Liver (tissue), 9 donors: ENCODE results near the gene IQCH. TPM values are rescaled to one million over a fixed set of nuclear protein-coding genes. Genes with fewer than 3 reads are reported as not detected.

Experiments
- DNase-seq: peaks from one replicate; pipeline ENCODE4 v3.0.0-alpha.2; 2017; ENCODE audit warnings: low spot score
- H3K27ac ChIP-seq, 2 donors: one replicate each; pipeline ENCODE4 v1.7.0; 2013; ENCODE audit warnings: inconsistent platforms in 2 of 2, low read length in 2 of 2, control low read depth in 1 of 2, low read depth in 1 of 2, mild to moderate bottlenecking in 1 of 2
- H3K27me3 ChIP-seq, 4 donors: one replicate each; pipeline versions ENCODE4 v1.6.1 to v1.7.0; 2013; ENCODE audit warnings: low read length in 3 of 4, inconsistent platforms in 1 of 4, mild to moderate bottlenecking in 1 of 4, moderate library complexity in 1 of 4; ENCODE audit not compliant: control insufficient read depth in 4 of 4, insufficient read depth in 4 of 4
- H3K36me3 ChIP-seq, 4 donors: one replicate each; pipeline versions ENCODE4 v1.6.1 to v1.7.0; 2013; ENCODE audit warnings: low read length in 3 of 4, mild to moderate bottlenecking in 3 of 4, low read depth in 1 of 4, moderate library complexity in 1 of 4; ENCODE audit not compliant: control insufficient read depth in 4 of 4, insufficient read depth in 3 of 4
- H3K4me1 ChIP-seq, 4 donors: one replicate each; pipeline versions ENCODE4 v1.6.1 to v1.7.0; 2013; ENCODE audit warnings: low read length in 3 of 4, mild to moderate bottlenecking in 3 of 4, moderate library complexity in 1 of 4; ENCODE audit not compliant: control insufficient read depth in 4 of 4, insufficient read depth in 4 of 4
- H3K4me3 ChIP-seq, 3 donors: one replicate each; pipeline versions ENCODE4 v1.6.1 to v1.7.0; 2013; ENCODE audit warnings: low read length in 3 of 3, control low read depth in 1 of 3, low read depth in 1 of 3, mild to moderate bottlenecking in 1 of 3
- H3K9ac ChIP-seq, 2 donors: one replicate each; pipeline ENCODE4 v1.7.0; 2013; ENCODE audit warnings: low read length in 2 of 2, mild to moderate bottlenecking in 2 of 2, moderate library complexity in 2 of 2, control low read depth in 1 of 2, low read depth in 1 of 2
- H3K9me3 ChIP-seq, 4 donors: one replicate each; pipeline versions ENCODE4 v1.6.1 to v1.7.0; 2013; ENCODE audit warnings: low read length in 3 of 4; ENCODE audit not compliant: control insufficient read depth in 4 of 4
- FOXA1 ChIP-seq: IDR thresholded peaks from 2 replicates; pipeline ENCODE4 v1.6.1; 2016; ENCODE audit warnings: antibody characterized with exemption
- FOXA2 ChIP-seq: IDR thresholded peaks from 2 replicates; pipeline ENCODE4 v1.6.1; 2016; ENCODE audit warnings: antibody characterized with exemption
- GABPA ChIP-seq, 2 donors: IDR thresholded peaks in 1 of 2; conservative IDR thresholded peaks in 1 of 2; 2 replicates each; pipeline ENCODE4 v1.6.1; 2016; ENCODE audit warnings: antibody characterized with exemption in 2 of 2, mild to moderate bottlenecking in 1 of 2, moderate library complexity in 1 of 2
- HNF4A ChIP-seq, 2 donors: conservative IDR thresholded peaks; 2 replicates each; pipeline ENCODE4 v1.6.1; 2016; ENCODE audit warnings: antibody characterized with exemption in 2 of 2, mild to moderate bottlenecking in 2 of 2
- HNF4G ChIP-seq: IDR thresholded peaks from 2 replicates; pipeline ENCODE4 v1.6.1; 2016; ENCODE audit warnings: antibody characterized with exemption
- JUND ChIP-seq, 2 donors: IDR thresholded peaks; 2 replicates each; pipeline ENCODE4 v1.6.1; 2016; ENCODE audit warnings: antibody characterized with exemption in 2 of 2
- NR2F2 ChIP-seq: IDR thresholded peaks from 2 replicates; pipeline ENCODE4 v1.6.1; 2016; ENCODE audit warnings: antibody characterized with exemption
- RAD21 ChIP-seq, 2 donors: IDR thresholded peaks; 2 replicates each; pipeline ENCODE4 v1.6.1; 2016; ENCODE audit warnings: antibody characterized with exemption in 2 of 2, mild to moderate bottlenecking in 2 of 2
- SP1 ChIP-seq: IDR thresholded peaks from 2 replicates; pipeline ENCODE4 v1.6.1; 2018; ENCODE audit warnings: antibody characterized with exemption, mild to moderate bottlenecking
- TAF1 ChIP-seq: conservative IDR thresholded peaks from 2 replicates; pipeline ENCODE4 v1.6.1; 2016; ENCODE audit warnings: antibody characterized with exemption, mild to moderate bottlenecking
- YY1 ChIP-seq: IDR thresholded peaks from 2 replicates; pipeline ENCODE4 v1.6.1; 2016; ENCODE audit warnings: antibody characterized with exemption, mild to moderate bottlenecking
- WGBS: extraction: QIAGEN DNeasy Blood & Tissue Kit; methylation state at CpG from one replicate; pipeline ENCODE4 v1.1.7; 2013; 5-methylcytosine and 5-hydroxymethylcytosine counted together
- polyA plus RNA-seq, 2 donors: library from polyadenylated mRNA; stranded (reverse) in 1 of 2; unstranded in 1 of 2; fragments of 200-250 nt in 1 of 2; fragments of >200 nt in 1 of 2; fragmentation: Nextera tagmentation in 1 of 2; extraction: Ambion mirVana in 1 of 2; gene quantifications; one replicate each; pipeline versions ENCODE4 v1.2.1 to v1.2.3, GENCODE V29; 2013 to 2015
- total RNA-seq, 2 donors: library from RNA; depleted of rRNA; stranded (reverse); fragments of >200 nt; gene quantifications; one replicate each; pipeline ENCODE4 v1.2.3, GENCODE V29; 2014
- TF ChIP-seq, protein P1 (sequence below): IDR thresholded peaks from 2 replicates; pipeline ENCODE4 v1.6.1; 2016; ENCODE audit warnings: antibody characterized with exemption
- TF ChIP-seq, protein P2 (sequence below): fragments of 150-350 bp; IDR thresholded peaks from 2 replicates; pipeline ENCODE4 v1.5.1; 2017; ENCODE audit warnings: improper control_type of control experiment, low read depth, low read length; ENCODE audit not compliant: missing input control
- TF ChIP-seq, protein P3 (sequence below): IDR thresholded peaks from 2 replicates; pipeline ENCODE4 v1.6.1; 2016; ENCODE audit warnings: antibody characterized with exemption
- TF ChIP-seq, protein P4 (sequence below): IDR thresholded peaks from 2 replicates; pipeline ENCODE4 v1.6.1; 2016; ENCODE audit warnings: antibody characterized with exemption, mild to moderate bottlenecking
- donor health status: healthy.
- donor health status: healthy.
- donor health status: healthy.
- donor health status: healthy.
- donor health status: healthy.

IQCH gene
- total and polyA plus RNA-seq, 4 donors = 0.23 to 1.6 (median 0.86) TPM

DNA sequence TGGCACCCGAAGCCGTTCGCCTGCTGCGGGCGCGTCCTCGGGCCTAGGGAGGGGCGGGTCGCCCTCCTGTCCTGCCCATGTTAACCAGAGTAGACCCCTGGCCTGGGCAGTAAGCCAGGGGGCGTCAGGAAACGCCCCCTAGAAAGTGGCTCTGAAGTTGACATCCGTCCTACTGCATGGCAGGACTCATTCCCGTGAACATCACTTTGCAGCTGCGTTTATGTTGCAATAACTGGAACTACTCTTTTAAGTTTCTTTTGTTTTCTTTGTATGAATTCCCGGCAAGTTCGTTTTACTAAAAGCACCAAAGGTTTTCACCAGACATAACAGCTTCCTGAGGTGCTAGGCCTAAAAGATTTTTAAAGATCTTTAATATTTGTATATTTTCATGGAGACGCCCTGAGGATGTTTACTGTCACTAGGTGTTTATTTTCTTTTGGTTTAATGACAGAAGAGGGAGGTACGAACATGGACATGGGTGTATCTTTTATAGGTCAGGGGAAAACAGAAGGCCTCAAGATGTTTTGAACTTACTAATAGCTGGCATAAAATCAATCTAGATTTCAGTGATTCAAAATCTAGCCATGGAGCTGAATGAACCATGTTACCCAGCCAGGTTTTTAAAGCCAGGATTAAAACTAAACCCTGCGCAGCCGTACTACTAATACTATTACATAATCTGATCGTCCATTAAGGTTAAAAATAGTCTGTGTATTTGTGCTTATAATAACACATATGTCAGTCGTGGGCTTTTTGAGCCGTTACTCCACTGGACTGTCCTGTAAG lies 267.4 kb downstream of the IQCH start:
- no peak for DNase-seq
- no peaks in the 10 kb centered on the region for H3K9me3 ChIP-seq
- H3K4me3 ChIP-seq = peak overlapping the region; percentile 59 to 94 (median 85)
- H3K27me3 ChIP-seq = no peaks in the 10 kb centered on the region
- peaks cover 0 to 4% (median under 1%) of the 10 kb centered on the region in 4 donors for H3K36me3 ChIP-seq
- peak overlapping the region; percentile 69 to 88 for H3K9ac ChIP-seq
- H3K27ac ChIP-seq = peak overlapping the region; percentile 88 to 96
- under 1% methylated on average over 23 of the region's 23 CpGs for WGBS
- peaks cover 0 to 19% (median 7%) of the 10 kb centered on the region in 4 donors for H3K4me1 ChIP-seq
- TF ChIP-seq HNF4A (conservative IDR thresholded peaks at IDR 0.05) (no peak), JUND (IDR thresholded peaks at IDR 0.05) (no peak), HNF4G (no peak), SP1 (no peak), YY1 (peak; percentile 47)
- TF ChIP-seq, protein P1, sequence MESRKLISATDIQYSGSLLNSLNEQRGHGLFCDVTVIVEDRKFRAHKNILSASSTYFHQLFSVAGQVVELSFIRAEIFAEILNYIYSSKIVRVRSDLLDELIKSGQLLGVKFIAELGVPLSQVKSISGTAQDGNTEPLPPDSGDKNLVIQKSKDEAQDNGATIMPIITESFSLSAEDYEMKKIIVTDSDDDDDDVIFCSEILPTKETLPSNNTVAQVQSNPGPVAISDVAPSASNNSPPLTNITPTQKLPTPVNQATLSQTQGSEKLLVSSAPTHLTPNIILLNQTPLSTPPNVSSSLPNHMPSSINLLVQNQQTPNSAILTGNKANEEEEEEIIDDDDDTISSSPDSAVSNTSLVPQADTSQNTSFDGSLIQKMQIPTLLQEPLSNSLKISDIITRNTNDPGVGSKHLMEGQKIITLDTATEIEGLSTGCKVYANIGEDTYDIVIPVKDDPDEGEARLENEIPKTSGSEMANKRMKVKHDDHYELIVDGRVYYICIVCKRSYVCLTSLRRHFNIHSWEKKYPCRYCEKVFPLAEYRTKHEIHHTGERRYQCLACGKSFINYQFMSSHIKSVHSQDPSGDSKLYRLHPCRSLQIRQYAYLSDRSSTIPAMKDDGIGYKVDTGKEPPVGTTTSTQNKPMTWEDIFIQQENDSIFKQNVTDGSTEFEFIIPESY = no peak

DNA sequence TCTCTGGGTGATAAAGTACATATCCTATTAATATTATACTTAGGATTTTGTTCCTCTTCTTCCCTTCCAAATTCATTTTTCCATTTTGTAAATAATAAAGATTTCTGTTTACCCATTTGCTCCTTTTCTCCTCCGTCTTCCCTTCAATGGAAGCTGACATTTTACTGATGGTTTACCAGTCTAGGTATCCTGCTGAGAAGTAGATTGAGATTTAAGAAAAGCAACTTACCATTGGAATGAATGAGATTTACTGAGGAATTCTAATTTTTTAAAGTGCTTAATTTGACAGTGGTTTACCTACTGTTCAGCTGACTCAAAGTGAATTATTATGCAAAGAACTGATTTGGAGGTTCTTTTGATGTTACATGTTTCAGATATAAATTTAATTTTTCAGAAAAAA lies 268.7 kb downstream of the IQCH start:
- no peak overlapping the region for H3K9ac ChIP-seq
- TF ChIP-seq TAF1 (no peak), JUND (IDR thresholded peaks at IDR 0.05) (no peak), SP1 (no peak), NR2F2 (no peak), YY1 (no peak), FOXA1 (no peak), FOXA2 (no peak), HNF4A (conservative IDR thresholded peaks at IDR 0.05) (no peak), HNF4G (no peak), RAD21 (IDR thresholded peaks at IDR 0.05) (no peak), GABPA (IDR thresholded peaks at IDR 0.05 in 1 of 2, conservative IDR thresholded peaks at IDR 0.05 in 1 of 2) (no peak)
- TF ChIP-seq, protein P2, sequence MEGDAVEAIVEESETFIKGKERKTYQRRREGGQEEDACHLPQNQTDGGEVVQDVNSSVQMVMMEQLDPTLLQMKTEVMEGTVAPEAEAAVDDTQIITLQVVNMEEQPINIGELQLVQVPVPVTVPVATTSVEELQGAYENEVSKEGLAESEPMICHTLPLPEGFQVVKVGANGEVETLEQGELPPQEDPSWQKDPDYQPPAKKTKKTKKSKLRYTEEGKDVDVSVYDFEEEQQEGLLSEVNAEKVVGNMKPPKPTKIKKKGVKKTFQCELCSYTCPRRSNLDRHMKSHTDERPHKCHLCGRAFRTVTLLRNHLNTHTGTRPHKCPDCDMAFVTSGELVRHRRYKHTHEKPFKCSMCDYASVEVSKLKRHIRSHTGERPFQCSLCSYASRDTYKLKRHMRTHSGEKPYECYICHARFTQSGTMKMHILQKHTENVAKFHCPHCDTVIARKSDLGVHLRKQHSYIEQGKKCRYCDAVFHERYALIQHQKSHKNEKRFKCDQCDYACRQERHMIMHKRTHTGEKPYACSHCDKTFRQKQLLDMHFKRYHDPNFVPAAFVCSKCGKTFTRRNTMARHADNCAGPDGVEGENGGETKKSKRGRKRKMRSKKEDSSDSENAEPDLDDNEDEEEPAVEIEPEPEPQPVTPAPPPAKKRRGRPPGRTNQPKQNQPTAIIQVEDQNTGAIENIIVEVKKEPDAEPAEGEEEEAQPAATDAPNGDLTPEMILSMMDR = no peak
- TF ChIP-seq, protein P3, sequence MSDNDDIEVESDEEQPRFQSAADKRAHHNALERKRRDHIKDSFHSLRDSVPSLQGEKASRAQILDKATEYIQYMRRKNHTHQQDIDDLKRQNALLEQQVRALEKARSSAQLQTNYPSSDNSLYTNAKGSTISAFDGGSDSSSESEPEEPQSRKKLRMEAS = no peak
- TF ChIP-seq, protein P4, sequence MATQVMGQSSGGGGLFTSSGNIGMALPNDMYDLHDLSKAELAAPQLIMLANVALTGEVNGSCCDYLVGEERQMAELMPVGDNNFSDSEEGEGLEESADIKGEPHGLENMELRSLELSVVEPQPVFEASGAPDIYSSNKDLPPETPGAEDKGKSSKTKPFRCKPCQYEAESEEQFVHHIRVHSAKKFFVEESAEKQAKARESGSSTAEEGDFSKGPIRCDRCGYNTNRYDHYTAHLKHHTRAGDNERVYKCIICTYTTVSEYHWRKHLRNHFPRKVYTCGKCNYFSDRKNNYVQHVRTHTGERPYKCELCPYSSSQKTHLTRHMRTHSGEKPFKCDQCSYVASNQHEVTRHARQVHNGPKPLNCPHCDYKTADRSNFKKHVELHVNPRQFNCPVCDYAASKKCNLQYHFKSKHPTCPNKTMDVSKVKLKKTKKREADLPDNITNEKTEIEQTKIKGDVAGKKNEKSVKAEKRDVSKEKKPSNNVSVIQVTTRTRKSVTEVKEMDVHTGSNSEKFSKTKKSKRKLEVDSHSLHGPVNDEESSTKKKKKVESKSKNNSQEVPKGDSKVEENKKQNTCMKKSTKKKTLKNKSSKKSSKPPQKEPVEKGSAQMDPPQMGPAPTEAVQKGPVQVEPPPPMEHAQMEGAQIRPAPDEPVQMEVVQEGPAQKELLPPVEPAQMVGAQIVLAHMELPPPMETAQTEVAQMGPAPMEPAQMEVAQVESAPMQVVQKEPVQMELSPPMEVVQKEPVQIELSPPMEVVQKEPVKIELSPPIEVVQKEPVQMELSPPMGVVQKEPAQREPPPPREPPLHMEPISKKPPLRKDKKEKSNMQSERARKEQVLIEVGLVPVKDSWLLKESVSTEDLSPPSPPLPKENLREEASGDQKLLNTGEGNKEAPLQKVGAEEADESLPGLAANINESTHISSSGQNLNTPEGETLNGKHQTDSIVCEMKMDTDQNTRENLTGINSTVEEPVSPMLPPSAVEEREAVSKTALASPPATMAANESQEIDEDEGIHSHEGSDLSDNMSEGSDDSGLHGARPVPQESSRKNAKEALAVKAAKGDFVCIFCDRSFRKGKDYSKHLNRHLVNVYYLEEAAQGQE = no peak

More for the DNA sequence above, 268.7 kb downstream of the IQCH start:
- no peak for DNase-seq
- peaks cover 0 to 5% (median under 1%) of the 10 kb centered on the region in 4 donors for H3K36me3 ChIP-seq
- peaks cover 0 to 19% (median 7%) of the 10 kb centered on the region in 4 donors for H3K4me1 ChIP-seq
- no peak overlapping the region for H3K27ac ChIP-seq
- H3K9me3 ChIP-seq = no peaks in the 10 kb centered on the region
- H3K4me3 ChIP-seq = no peak overlapping the region
- WGBS = 89% methylated on average over 1 of the region's 1 CpG
- no peaks in the 10 kb centered on the region for H3K27me3 ChIP-seq
